GM18517 (cell line): ENCODE measurements around the gene PCDHB13.
"Not testable (repeated sequence)": the region's sequence is repeated elsewhere in the genome, so short reads cannot be mapped to it uniquely, and the experiment has no call there.

Experiments
- ATAC-seq: cut with Tn5 transposase; IDR thresholded peaks from one replicate; pipeline ENCODE4 v1.9.1; 2021; ENCODE audit warnings: mild to moderate bottlenecking, moderate library complexity; ENCODE audit not compliant: unreplicated experiment

The PCDHB13 gene

GRCh38 chr5:141213656-141214339 is at the start of gene PCDHB13:
Gene PCDHB13 (plus strand): TSS chr5:141213919. CDS start chr5:141214124, 205 bp downstream.
- not testable (repeated sequence) for ATAC-seq

GRCh38 chr5:141172381-141173204 is 41.1 kb upstream of the PCDHB13 start, which contains the start of gene PCDHB7:
Gene PCDHB7 (plus strand): TSS chr5:141172644. CDS start chr5:141172836, 192 bp downstream.
- no peak for ATAC-seq

GRCh38 chr5:141174291-141175104 is 39.2 kb upstream of the PCDHB13 start:
- ATAC-seq = not testable (repeated sequence)

GRCh38 chr5:141175933-141176332 is 37.8 kb upstream of the PCDHB13 start:
- no peak for ATAC-seq

GRCh38 chr5:141177577-141178191 is 36.0 kb upstream of the PCDHB13 start, which contains the start of gene PCDHB8:
Gene PCDHB8 (plus strand): TSS chr5:141177790. CDS start chr5:141178035, 245 bp downstream.
- not testable (repeated sequence) for ATAC-seq

GRCh38 chr5:141179371-141179770 is 34.3 kb upstream of the PCDHB13 start:
- not testable (repeated sequence) for ATAC-seq

- not testable (repeated sequence) for ATAC-seq
Observed at GRCh38 chr5:141179876-141180275, 33.8 kb upstream of the PCDHB13 start.

- no peak for ATAC-seq
Observed at GRCh38 chr5:141180313-141180712, 33.4 kb upstream of the PCDHB13 start.

GRCh38 chr5:141182248-141182647 is 31.5 kb upstream of the PCDHB13 start, which contains the start of gene PCDHB16:
Gene PCDHB16 (plus strand): TSS chr5:141182387. CDS start chr5:141182560, 173 bp downstream.
- no peak for ATAC-seq

GRCh38 chr5:141184117-141184855 is 29.4 kb upstream of the PCDHB13 start:
- ATAC-seq = not testable (repeated sequence)

GRCh38 chr5:141186897-141187512 is 26.7 kb upstream of the PCDHB13 start, which contains the start of gene PCDHB9:
Gene PCDHB9 (plus strand): TSS chr5:141187161. CDS start chr5:141187319, 158 bp downstream.
- ATAC-seq = no peak

GRCh38 chr5:141188682-141189081 is 25.0 kb upstream of the PCDHB13 start:
- ATAC-seq = not testable (repeated sequence)

GRCh38 chr5:141189131-141189530 is 24.6 kb upstream of the PCDHB13 start:
- ATAC-seq = not testable (repeated sequence)

- no peak for ATAC-seq
Observed at GRCh38 chr5:141192110-141192725, 21.5 kb upstream of the PCDHB13 start, which contains the start of gene PCDHB10. Gene PCDHB10 (plus strand): TSS chr5:141192353. CDS start chr5:141192553, 200 bp downstream.

GRCh38 chr5:141194332-141194731 is 19.4 kb upstream of the PCDHB13 start:
- not testable (repeated sequence) for ATAC-seq

GRCh38 chr5:141196363-141196762 is 17.4 kb upstream of the PCDHB13 start:
- no peak for ATAC-seq

- no peak for ATAC-seq
Observed at GRCh38 chr5:141199359-141200235, 14.1 kb upstream of the PCDHB13 start, which contains the start of gene PCDHB11. Gene PCDHB11 (plus strand): TSS chr5:141199627. CDS start chr5:141199775, 148 bp downstream.
